Cerebellar cortex (tissue), 1 donor: ENCODE measurements around the gene ZNF491.
A peak's percentile ranks its signal among the peaks of the same experiment; 100 is the strongest.
"Not testable (repeated sequence)": the region's sequence is repeated elsewhere in the genome, so short reads cannot be mapped to it uniquely, and the experiment has no call there.

Experiments used
- DNase-seq: peaks from one replicate; pipeline ENCODE4 v3.0.0-alpha.2; 2015; ENCODE audit warnings: low spot score

ZNF491 gene

DNA sequence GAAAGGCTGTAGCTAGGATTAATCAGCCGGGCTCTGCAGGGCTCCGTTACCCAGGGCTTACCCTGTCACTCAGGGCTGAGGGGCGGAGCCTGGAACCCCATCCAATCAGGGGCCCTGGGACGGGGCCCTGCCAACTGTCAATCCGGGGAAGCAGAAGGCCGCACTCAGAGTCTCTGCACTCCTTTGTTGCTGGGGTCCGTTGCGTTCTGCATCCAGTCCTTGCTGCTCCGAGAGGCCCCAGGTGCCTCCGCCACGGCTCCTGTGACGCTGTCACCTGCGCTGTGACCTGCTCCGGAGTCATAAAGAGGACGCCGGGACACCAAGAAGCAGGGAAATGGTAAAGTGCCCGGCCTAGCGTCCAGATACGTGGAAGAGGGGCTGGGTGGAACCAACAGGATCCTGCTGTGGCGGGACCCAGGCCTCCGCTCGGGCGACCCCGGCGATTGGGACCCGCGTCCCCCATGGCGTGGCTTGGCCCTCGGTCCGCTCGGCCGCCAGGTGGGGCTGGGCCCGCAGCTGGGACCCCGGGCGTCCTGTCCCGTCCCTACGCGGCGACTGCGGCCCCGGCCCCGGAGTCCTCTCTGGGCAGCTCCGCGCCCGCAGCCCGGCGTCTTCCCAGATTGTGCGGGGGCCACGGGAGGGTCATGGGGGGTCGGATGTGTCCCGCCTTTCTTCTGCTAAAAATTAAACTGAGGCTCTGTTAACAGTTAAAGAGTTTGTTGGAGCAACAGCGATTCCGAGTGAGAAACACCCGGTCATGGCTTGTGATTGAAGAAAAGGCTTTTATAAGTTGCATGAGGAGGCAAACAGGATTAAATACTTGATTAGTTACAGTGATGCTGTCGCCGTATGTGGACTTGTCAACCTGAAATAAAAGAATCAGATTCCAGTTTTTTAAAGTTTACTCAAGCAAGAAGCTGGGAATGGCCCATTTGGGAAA lies at the start of gene ZNF491:
ZNF491 (plus strand) TSS at position 133 of the 940 bp plus-strand sequence. CDS start 7,431 bp downstream, outside the sequence.
- peak; percentile 93 for DNase-seq

DNA sequence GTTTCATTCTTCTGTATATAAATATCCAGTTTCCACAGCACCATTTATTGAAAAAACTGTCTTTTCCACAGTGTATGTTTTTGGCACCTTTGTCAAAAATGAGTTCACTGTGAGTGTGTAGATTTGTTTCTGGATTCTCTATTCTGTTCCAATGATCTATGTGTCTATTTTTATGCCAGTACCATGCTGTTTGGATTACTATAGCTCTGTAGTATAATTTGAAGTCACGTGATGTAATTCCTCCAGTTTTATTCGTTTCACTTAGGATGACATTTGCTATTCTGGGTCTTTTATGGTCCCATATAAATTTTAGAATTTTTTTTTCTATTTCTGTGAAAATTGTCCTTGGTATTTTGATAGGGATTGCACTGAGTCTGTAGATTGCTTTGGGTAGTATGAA lies 48.6 kb upstream of the ZNF491 start:
- no peak for DNase-seq

DNA sequence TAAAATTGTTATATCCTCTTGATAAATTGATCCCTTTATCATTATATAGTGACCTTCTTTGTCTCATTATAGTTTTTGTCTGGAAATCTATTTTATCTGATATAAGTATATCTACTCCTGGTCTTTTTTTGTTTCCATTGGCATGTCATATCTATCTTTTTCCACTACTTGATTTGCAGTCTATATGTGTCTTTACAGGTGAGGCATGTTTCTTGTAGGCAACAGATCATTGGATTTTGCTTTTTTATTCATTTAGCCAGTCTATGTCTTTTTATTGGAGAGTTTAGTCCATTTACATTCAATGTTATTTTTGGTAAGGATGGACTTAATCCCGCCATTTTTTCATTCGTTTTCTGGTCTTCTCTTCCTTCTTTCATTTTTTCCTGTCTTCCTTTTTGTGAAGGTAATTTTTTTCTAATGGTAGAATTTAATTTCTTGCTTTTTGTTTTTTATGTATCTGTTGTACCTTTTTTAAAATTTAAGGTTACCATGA lies 46.0 kb upstream of the ZNF491 start:
- DNase-seq = no peak

DNA sequence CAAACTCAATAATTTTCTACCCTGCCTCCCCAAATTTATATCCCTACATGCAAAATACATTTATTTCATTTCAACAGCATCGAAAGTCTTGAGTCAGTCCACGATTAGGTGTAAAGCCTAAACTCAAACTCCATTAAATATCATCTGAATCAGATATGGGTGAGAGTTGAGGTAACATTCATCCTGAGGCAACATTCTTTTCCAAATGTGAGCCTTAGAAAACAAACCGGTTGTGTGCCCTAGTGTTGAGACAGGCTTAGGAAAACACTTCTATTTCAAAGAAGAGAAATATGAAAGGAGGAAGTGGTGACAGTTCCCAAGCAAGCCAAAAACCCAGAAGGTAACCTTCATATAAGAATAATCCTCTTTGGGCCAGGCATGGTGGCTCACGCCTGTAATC lies 43.7 kb upstream of the ZNF491 start:
- no peak for DNase-seq

DNA sequence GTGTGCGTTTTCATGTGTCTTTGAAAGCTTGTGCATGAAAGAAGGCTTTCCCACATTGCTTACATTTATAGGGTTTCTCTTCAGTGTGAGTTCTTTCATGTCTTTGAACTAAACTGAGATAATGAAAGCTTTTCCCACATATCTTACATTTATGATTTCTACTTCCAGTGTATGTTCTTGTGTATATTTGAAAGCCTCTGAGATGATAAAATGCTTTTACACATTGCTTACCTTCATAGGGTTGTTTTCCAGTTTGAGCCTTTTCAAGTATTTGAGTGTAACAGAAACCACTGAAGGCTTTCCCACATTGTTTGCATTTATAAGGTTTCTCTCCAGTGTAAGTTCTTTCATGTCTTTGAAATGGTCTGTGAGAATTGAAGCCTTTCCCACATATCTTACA lies 41.4 kb upstream of the ZNF491 start:
- no peak for DNase-seq

DNA sequence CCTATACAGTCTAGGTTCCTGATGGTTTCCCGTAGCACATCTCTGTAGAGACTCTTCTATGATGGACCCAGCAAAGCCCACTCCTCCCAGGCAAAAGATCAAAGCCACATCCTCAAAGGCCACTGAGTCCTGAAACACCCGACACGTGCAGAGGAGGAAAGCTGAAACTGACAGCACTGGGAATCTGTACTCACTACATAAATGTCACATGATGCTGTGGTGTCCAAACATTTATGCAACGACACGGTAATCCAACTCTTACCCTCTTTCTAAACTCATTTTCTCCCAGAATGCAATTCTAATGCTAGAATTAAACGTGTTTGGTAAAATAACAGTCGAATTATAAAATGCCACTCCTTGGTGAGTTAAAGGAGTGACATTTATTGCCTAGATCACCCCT lies 38.5 kb upstream of the ZNF491 start:
- no peak for DNase-seq

DNA sequence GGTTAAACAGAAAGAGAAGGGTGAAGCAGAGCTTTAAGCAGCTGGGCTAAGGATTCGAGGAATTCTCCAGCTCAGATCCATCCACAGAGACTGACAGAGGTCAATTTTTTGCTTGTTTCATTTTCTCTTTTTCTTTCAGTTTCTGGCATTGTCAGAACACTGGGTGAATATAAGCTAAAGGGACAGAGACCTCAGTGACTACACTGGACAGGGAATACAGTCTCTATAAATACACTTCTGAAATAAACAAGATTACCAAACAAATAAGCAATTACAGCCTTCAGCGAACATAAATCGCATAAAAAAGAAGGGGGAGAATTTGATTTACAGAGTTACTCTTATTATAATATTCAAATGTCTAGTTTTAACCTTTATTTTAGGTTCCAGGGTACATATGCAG lies 35.2 kb upstream of the ZNF491 start:
- DNase-seq = no peak

DNA sequence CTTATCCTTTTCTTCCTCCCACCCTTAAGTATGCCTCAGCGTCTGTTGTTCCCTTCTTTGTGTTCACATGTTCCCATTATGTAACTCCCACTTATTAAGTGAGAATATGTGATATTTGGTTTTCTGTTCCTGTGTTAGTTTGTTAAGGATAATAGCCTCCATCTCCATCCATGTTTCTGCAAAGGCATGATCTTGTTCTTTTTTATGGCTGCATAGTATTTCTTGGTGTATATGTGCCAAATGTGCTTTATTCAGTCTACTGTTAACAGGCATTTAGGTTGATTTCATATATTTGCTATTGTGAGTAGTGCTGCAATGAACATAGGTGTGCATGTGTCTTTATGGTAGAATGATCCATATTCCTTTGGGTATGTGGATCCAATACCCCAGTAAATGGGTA lies 34.7 kb upstream of the ZNF491 start:
- DNase-seq = no peak

DNA sequence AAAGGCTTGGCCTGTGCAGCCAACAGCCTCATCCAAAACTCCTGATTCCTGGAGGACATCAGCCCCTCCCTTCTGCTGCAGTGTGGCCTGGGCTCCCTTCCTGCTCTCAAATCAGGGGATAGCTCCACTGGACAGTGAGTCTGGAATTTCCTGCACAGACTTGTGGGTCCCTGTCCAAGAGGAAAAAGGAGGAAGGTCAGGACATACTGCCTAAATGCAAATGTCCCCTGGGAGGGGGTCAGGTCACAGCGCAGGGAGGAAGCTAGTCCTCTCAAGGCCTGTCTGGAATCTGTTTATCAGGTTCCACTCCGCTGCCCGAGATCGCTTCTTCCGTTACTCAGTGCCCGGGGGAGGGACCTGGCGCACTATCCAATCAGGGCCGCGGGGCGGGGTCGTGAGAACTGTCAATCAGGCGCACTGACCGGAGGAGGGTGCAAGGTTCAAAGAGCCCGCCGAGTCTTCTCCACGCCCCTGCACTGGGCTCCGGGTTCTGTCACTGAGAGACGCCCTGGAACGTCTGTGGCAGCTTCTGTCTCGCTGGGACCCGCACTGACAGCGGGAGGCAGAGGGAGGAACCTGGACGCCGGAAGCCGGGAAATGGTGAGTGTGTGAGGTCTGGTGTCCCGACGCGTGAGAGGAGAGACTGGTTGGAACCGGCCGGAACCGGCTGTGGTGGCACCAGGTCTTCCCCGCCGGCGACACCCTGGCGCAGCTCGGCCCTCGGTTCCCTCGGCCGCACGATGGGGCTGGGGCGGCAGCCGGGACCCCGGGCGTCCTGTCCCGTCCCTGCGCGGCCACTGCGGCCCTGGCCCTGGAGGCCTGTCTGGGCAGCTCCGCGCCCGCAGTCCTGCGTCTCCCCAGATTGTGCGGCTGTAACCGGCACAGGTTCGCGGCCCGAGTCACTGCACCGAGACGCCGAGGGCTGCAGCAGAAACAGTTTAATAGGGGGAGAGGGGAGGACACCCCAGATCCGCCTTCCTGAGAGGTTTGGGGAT lies 31.4 kb upstream of the ZNF491 start, which contains the start of gene ZNF441:
ZNF441 (plus strand) TSS at position 404 of the 995 bp plus-strand sequence; CDS start at position 598, 194 bp downstream.
- DNase-seq = peak; percentile 95

DNA sequence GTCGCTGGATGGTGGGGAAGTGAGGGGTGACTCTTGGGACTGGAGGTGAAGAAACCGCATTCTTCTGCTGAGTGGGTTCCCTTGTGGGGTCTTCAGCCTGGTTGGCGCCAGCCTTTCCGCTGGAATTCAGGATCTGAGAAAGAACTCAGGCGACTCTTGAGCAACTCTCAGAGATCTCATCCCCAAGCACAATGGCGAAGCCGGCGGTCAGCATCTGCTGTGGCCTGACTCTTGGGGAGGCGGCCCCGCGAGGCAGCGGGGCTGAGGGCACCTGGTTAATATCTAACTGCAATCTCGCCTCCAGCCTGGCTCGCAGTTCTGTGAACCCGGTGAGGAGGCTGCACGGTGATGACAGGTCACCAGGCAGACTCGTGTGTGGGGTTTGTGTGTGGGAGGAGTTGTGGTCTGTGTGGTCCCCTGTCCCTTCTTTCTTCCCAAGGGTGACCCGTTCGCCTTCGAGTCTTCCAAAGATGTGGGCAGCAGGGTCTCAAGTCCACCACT lies 30.6 kb upstream of the ZNF491 start:
- peak; percentile 7 for DNase-seq

DNA sequence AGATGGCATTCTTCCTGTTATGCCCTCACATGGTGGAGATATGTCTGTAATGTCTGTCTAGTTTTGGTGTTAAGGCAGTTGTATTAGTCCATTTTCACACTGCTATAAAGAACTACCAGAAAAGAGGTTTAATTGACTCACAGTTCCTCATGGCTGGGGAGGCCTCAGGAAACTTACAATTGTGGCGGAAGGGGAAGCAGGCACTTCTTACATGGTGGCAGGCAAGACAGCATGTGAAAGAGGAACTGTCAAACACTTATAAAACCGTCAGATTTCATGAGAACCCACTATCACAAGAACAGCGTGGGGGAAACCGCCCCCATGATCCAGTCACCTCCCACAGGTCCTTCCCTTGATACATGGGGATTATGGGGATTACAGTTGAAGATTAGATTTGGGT lies 28.3 kb upstream of the ZNF491 start:
- no peak for DNase-seq

DNA sequence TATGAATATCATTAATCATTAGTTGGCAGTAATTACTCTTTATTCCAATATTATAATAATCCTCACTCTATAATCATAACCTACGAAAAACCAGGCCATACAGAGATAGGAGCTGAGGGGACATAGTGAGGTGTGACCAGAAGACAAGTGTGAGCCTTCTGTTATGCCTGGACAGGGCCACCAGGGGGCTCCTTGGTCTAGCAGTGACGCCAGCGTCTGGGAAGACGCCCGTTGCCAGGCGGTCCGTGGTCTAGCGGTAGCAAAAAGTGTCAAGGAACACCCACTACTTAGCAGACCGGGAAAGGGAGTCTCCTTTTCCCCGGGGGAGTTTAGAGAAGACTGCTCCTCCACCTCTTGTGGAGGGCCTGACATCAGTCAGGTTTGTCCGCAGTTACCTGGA lies 26.8 kb upstream of the ZNF491 start:
- not testable (repeated sequence) for DNase-seq

DNA sequence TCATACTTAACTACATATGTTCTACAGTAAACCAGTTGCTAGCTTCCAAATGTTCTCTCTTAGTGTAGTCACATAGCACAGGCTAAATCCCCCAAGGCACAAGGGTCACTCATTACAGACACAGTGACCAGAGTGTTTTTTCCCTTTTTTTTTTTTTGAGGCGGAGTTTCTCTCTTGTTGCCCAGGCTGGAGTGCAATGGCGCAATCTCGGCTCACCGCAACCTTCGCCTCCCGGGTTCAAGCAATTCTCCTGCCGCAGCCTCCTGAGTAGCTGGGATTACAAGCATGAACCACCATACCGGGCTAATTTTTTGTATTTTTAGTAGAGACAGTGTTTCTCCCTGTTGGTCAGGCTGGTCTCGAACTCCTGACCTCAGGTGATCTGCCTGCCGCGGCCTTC lies 21.7 kb upstream of the ZNF491 start:
- DNase-seq = not testable (repeated sequence)

DNA sequence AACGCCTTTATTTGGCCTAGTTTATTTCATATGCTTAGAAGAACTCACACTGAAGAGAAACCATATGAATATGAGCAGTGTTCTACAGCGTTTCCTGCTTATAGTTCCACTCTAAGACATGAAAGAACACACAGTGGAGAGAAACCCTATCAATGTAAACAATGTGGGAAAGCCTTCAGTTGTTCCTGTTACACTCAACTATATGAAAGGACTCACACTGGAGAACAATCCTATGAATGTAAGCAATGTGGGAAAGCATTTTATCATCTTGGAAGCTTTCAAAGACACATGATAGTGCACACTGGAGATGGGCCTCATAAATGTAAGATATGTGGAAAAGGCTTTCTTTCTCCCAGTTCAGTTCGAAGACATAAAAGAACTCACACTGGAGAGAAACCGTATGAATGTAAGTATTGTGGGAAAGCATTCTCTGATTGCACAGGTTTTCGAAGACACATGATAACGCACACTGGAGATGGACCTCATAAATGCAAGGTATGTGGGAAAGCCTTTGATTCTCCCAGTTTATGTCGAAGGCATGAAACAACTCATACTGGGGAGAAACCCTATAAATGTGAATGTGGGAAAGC lies 17.8 kb upstream of the ZNF491 start:
- DNase-seq = no peak

DNA sequence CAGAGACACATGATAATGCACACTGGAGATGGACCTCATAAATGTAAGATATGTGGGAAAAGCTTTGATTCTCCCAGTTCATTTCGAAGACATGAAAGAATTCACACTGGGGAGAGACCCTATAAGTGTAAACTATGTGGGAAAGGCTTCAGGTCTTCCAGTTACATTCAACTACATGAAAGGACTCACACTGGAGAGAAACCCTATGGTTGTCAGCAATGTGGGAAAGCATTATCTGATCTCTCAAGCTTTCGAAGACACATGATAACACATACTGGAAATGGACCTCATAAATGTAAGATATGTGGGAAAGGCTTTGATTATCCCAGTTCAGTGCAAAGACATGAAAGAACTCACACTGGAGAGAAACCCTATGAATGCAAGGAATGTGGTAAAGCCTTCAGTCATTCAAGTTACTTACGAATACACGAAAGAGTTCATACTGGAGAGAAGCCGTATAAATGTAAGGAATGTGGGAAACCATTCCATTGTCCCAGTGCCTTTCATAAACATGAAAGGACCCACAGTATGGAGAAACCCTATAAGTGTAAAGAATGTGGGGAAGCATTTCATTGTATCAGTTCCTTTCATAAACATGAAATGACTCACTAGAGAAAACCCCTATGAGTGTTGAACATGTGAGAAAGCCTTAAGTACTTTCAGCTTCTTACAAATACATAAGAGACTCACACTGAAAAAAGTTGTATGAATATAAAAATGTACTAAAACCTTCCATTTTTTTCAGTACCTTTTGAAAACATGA lies 16.8 kb upstream of the ZNF491 start:
- DNase-seq = no peak

DNA sequence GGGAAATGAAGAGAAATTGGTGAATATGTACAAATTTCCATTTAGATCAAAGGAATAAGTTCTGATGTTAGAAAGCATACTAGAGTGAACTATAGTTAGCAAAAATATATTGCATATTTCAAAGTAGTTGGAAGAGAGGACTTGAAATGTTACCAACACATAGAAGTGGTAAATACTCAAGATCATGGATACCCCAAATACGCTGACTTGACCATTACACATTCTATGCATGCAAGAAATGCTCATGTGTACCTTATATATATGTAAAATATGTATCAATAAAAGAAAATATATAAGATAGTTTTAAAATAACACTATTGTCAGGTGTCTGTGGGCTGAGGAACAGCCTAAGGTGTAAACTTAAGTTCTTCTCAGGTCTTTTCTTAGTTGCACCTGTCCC lies 14.6 kb upstream of the ZNF491 start:
- no peak for DNase-seq

DNA sequence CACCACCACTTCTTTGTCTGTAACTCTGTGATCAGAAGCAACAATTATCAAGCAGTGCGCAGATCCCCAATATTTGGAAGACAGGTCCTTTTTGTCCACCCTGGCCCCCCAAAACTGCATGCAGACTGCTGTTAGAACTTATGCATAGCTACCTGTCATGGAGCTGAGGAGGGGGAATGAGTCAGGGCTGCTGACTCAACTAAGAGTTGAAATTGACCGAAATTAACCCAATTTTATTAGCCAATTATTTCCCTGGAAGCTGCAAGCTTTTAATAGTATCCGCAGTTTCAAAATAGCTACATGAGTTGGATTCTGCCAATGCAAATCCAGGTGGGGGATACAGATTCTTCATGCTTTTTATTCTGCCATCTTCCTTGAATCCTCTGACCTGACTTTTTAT lies 14.0 kb upstream of the ZNF491 start:
- no peak for DNase-seq

DNA sequence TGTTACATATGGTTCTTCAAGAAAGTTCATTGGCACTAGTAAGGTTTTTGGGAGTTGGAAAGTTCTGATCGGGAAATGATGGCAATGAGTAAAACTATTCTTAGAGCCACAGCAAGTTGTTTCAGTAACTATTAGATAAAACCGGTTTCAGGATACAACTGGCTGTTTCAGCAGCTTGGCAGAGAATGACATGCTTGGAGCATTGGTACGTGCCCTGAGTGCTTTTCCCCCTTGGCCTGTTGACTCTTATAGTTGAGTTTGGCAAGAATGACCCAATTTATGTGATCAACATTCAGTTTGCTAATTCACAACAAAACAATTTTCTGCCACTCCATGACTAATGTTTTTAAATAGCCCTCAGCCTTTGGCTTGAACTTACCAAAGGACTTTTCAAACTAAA lies 10.8 kb upstream of the ZNF491 start:
- no peak for DNase-seq

DNA sequence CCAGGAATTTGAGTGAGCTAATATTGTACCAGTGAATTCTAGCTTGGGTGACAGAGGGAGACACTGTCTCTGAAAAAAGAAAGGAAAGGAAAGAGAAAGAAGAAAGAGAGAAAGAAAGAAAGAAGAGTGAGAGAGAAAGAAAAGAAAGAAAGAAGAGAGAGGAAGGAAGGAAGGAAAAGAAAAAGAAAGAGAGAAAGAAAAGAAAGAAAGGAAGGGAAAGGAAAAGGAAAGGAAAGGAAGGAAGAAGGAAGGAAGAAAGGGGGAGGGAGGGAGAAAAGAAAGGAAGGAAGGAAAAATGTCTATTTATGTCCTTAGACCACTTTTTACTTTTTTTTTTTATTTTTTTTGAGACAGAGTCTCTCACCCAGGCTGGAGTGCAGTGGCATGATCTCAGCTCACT lies 5.4 kb upstream of the ZNF491 start:
- no peak for DNase-seq

DNA sequence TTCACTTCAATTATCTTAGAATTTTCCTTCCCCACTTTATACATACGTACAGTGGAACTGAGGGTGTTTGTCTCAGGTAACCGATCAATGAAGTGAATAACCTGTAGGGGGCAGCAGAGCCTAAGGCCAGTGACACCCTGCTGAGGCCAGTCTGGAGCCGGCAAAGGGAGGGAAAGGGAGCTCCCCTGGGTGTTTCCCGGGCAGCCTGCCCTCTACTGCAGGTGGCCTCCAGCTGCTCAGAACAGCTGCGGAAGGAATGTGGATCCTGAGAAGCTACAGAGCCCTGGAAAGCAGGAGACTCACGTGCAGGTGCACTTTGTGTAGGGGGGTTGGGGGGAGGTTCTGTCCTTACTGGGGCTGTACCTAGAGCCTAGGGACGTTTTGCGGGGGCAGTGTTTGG lies 832 bp upstream of the ZNF491 start:
- DNase-seq = peak; percentile 84
